Natural killer cell (primary cell): ENCODE data around the gene ASH1L. TPM values are rescaled to one million over a fixed set of nuclear protein-coding genes. Genes with fewer than 3 reads are reported as not detected.
"Not testable (repeated sequence)": the region's sequence is repeated elsewhere in the genome, so short reads cannot be mapped to it uniquely, and the experiment has no call there.

ENCODE experiments used
- ATAC-seq, 3 donors: fragments of 150-1000 bp in 2 of 3; fragments of 200-7000 bp in 1 of 3; cut with Tn5 transposase; 1 replicate in 1 of 3; 2 replicates in 2 of 3; pipeline ENCODE4 v1.10.0; 2021; ENCODE audit warnings: mild to moderate bottlenecking in 2 of 3, moderate library complexity in 2 of 3
- DNase-seq, 2 donors: peaks; one replicate each; pipeline versions ENCODE4 v3.0.0 to v3.0.0-alpha.2; 2013 to 2021; ENCODE audit warnings: mixed read lengths in 1 of 2
- H3K27ac ChIP-seq: one replicate; pipeline ENCODE4 v1.5.1; 2013; ENCODE audit warnings: mild to moderate bottlenecking, low read length
- H3K27me3 ChIP-seq: one replicate; pipeline ENCODE4 v1.6.1; 2013; ENCODE audit warnings: low read length; ENCODE audit not compliant: control insufficient read depth, insufficient read depth
- H3K36me3 ChIP-seq: one replicate; pipeline ENCODE4 v1.6.1; 2013; ENCODE audit warnings: low read length; ENCODE audit not compliant: control insufficient read depth, insufficient read depth
- H3K4me1 ChIP-seq: one replicate; pipeline ENCODE4 v1.6.1; 2013; ENCODE audit warnings: low read length; ENCODE audit not compliant: control insufficient read depth, insufficient read depth
- H3K4me3 ChIP-seq: one replicate; pipeline ENCODE4 v1.5.1; 2013; ENCODE audit warnings: low read length
- H3K9me3 ChIP-seq: one replicate; pipeline ENCODE4 v1.6.1; 2013; ENCODE audit warnings: low read length; ENCODE audit not compliant: control insufficient read depth, insufficient read depth
- H3K27ac Mint-ChIP-seq, 2 donors: one replicate each; pipeline ENCODE4 v1.8.0; 2022; ENCODE audit warnings: mild to moderate bottlenecking in 2 of 2, mixed read lengths in 2 of 2, moderate library complexity in 1 of 2
- H3K27me3 Mint-ChIP-seq, 2 donors: one replicate each; pipeline ENCODE4 v1.8.0; 2022; ENCODE audit warnings: low read depth in 2 of 2, mixed read lengths in 2 of 2
- H3K36me3 Mint-ChIP-seq: one replicate; pipeline ENCODE4 v1.8.0; 2022; ENCODE audit warnings: mixed read lengths
- H3K4me1 Mint-ChIP-seq, 2 donors: one replicate each; pipeline ENCODE4 v1.8.0; 2022; ENCODE audit warnings: mixed read lengths in 2 of 2
- H3K4me3 Mint-ChIP-seq: one replicate; pipeline ENCODE4 v1.8.0; 2022; ENCODE audit warnings: mild to moderate bottlenecking, moderate library complexity, mixed read lengths
- H3K9me3 Mint-ChIP-seq, 2 donors: one replicate each; pipeline ENCODE4 v1.8.0; 2022; ENCODE audit warnings: mixed read lengths in 2 of 2
- WGBS: methylation state at CpG from one replicate; pipeline ENCODE4 v1.1.7; 2013; ENCODE audit warnings: missing lambda C conversion rate; ENCODE audit not compliant: insufficient coverage; 5-methylcytosine and 5-hydroxymethylcytosine counted together
- intact Hi-C: fragments of 100-400 bp; cut with micrococcal nuclease; formaldehyde crosslinking; loops from one replicate; pipeline ENCODE4 v1.14.2; 2022
- total RNA-seq, 4 donors: library from RNA; stranded (reverse); fragments of 120-200 nt in 1 of 4; gene quantifications; one replicate each; pipeline versions ENCODE4 v1.2.3 to v1.2.4, GENCODE V29; 2013 to 2022
- TF ChIP-seq, protein P1 (sequence below): fragments of 200-600 bp; IDR thresholded peaks from one replicate; pipeline ENCODE4 v1.8.0; 2022; ENCODE audit warnings: antibody characterized with exemption

ASH1L gene
- total RNA-seq, 3 donors from 2014 or later (not counting 1 experiment from before 2014, with no cell fraction given) = 82.2 to 99.5 (median 91.9) TPM

DNA sequence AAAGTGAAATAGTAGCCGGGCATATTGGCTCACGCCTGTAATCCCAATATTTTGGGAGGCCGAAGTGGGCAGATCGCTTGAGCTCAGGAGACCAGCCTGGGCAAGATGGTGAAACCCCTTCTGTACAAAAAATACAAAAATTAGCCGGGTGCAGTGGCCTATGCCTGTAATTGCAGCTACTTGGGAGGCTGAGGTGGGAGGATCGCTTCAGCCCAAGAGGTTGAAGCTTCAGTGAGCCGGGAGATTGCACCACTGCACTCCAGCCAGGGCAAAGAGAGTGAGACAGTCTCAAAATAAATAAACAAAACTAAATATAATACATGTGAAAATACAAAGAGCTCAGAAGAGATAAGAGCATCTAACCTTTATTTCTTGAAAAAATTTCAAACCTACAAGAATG, 45.1 kb upstream of the ASH1L start:
- no peaks in the 10 kb centered on the region for H3K36me3 Mint-ChIP-seq
- peaks cover 4% of the 10 kb centered on the region for H3K36me3 ChIP-seq
- 93% methylated on average over 7 of the region's 7 CpGs for WGBS
- H3K9me3 ChIP-seq = no peaks in the 10 kb centered on the region
- DNase-seq (no peak), ATAC-seq (no peak)
- peaks cover 4% of the 10 kb centered on the region for H3K4me1 ChIP-seq
- TF ChIP-seq, protein P1, sequence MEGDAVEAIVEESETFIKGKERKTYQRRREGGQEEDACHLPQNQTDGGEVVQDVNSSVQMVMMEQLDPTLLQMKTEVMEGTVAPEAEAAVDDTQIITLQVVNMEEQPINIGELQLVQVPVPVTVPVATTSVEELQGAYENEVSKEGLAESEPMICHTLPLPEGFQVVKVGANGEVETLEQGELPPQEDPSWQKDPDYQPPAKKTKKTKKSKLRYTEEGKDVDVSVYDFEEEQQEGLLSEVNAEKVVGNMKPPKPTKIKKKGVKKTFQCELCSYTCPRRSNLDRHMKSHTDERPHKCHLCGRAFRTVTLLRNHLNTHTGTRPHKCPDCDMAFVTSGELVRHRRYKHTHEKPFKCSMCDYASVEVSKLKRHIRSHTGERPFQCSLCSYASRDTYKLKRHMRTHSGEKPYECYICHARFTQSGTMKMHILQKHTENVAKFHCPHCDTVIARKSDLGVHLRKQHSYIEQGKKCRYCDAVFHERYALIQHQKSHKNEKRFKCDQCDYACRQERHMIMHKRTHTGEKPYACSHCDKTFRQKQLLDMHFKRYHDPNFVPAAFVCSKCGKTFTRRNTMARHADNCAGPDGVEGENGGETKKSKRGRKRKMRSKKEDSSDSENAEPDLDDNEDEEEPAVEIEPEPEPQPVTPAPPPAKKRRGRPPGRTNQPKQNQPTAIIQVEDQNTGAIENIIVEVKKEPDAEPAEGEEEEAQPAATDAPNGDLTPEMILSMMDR = no peak
- intact Hi-C loops = no loop called here
- no peaks in the 10 kb centered on the region for H3K27me3 ChIP-seq
- H3K4me3 ChIP-seq = no peak overlapping the region
- H3K27ac ChIP-seq = no peak overlapping the region
- H3K27ac Mint-ChIP-seq = no peak overlapping the region
- H3K9me3 Mint-ChIP-seq = no peaks in the 10 kb centered on the region
- peak overlapping the region; percentile 50 for H3K4me3 Mint-ChIP-seq
- H3K4me1 Mint-ChIP-seq = peaks cover 8 to 9% of the 10 kb centered on the region in 2 donors
- no peaks in the 10 kb centered on the region for H3K27me3 Mint-ChIP-seq

DNA sequence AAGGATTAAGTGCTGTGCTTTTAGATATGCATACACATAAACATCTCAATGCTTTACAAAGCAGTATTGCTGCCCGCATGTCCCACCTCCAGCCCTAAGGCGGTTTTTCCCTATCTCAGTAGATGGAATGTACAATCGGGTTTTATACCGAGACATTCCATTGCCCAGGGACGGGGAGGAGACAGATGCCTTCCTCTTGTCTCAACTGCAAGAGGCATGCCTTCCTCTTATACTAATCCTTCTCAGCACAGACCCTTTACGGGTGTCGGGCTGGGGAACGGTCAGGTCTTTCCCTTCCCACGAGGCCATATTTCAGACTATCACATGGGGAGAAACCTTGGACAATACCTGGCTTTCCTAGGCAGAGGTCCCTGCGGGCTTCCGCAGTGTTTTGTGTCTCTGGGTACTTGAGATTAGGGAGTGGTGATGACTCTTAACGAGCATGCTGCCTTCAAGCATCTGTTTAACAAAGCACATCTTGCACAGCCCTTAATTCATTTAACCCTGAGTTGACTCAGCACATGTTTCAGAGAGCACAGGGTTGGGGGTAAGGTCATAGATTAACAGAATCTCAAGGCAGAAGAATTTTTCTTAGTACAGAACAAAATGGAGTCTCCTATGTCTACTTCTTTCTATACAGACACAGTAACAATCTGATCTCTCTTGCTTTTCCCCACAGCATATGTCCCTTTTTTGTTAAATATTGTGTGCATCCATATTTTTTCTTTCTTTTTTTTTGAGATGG, 37.4 kb upstream of the ASH1L start:
- 50% methylated on average over 2 of the region's 12 CpGs for WGBS
- intact Hi-C loops, H3K27me3 ChIP-seq, H3K4me1 Mint-ChIP-seq, DNase-seq, H3K27ac Mint-ChIP-seq, H3K36me3 ChIP-seq, H3K9me3 Mint-ChIP-seq, H3K27ac ChIP-seq, H3K36me3 Mint-ChIP-seq, H3K27me3 Mint-ChIP-seq, H3K9me3 ChIP-seq, H3K4me1 ChIP-seq, H3K4me3 ChIP-seq, ATAC-seq, H3K4me3 Mint-ChIP-seq: not testable (repeated sequence)

DNA sequence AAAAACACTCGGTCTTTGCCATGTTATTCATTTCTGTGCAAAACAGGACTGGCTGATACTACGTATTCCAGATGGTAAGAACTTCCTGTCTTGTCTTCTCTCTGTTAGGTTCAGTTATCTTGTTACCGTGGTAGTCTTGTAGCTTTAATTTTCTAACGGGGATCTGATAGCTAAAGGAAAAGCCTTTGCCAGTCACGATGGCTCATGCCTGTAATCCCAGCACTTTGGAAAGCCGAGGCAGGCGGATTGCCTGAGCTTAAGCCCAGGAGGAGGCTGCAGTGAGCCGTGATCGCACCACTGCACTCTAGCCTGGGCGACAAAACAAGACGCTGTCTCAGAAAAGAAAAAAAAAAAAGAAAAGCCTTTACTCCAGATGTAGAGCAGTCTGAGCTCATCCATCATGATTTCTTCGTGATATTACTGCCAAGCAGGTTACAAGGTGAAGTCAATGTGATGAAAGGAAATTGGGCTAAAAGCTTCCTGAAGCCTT, 36.3 kb upstream of the ASH1L start:
- Histone ChIP-seq H3K4me3 (no peak overlapping the region), H3K27ac (no peak overlapping the region), H3K27me3 (no peaks in the 10 kb centered on the region), H3K9me3 (no peaks in the 10 kb centered on the region), H3K36me3 (no peaks in the 10 kb centered on the region), H3K4me1 (peaks cover 3% of the 10 kb centered on the region)
- H3K27me3 Mint-ChIP-seq = no peaks in the 10 kb centered on the region
- H3K4me3 Mint-ChIP-seq = no peak overlapping the region
- ATAC-seq (peak in 1 of 3 donors; percentile 38), DNase-seq (peak in 1 of 2 donors; percentile 31)
- no peaks in the 10 kb centered on the region for H3K9me3 Mint-ChIP-seq
- WGBS = 50% methylated on average over 12 of the region's 12 CpGs
- no peaks in the 10 kb centered on the region for H3K36me3 Mint-ChIP-seq
- intact Hi-C loops = no loop called here
- H3K4me1 Mint-ChIP-seq = no peaks in the 10 kb centered on the region
- H3K27ac Mint-ChIP-seq = peak overlapping the region in 1 of 2 donors; percentile 27
- TF ChIP-seq, protein P1 = no peak

DNA sequence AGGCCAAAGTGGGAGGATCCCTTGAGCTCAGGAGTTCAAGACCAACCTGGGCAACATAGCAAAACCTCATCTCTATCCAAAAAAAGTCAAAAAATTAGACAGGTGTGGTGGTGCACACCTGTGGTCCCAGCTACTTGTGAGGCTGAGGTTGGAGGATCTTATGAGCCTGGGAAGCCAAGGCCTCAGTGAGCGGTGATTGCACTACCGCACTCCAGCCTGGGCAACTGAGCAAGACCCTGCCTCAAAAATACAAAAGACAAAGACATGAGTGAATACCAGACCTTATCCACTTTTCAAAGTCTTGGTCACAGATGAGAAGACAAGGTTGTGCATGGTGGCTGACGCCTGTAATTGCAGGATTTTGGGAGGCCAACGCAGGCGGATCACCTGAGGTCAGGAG, 34.3 kb upstream of the ASH1L start:
- Mint-ChIP-seq H3K27ac (no peak overlapping the region), H3K4me3 (no peak overlapping the region), H3K9me3 (no peaks in the 10 kb centered on the region), H3K27me3 (no peaks in the 10 kb centered on the region), H3K36me3 (no peaks in the 10 kb centered on the region), H3K4me1 (peaks cover 0 to 3% of the 10 kb centered on the region in 2 donors)
- H3K4me1 ChIP-seq = peaks cover 3% of the 10 kb centered on the region
- 96% methylated on average over 5 of the region's 5 CpGs for WGBS
- H3K27ac ChIP-seq = no peak overlapping the region
- no peaks in the 10 kb centered on the region for H3K9me3 ChIP-seq
- ATAC-seq (no peak), DNase-seq (no peak)
- no peak overlapping the region for H3K4me3 ChIP-seq
- H3K27me3 ChIP-seq = no peaks in the 10 kb centered on the region
- no peaks in the 10 kb centered on the region for H3K36me3 ChIP-seq
- intact Hi-C loops = no loop called here
- TF ChIP-seq, protein P1 = no peak

DNA sequence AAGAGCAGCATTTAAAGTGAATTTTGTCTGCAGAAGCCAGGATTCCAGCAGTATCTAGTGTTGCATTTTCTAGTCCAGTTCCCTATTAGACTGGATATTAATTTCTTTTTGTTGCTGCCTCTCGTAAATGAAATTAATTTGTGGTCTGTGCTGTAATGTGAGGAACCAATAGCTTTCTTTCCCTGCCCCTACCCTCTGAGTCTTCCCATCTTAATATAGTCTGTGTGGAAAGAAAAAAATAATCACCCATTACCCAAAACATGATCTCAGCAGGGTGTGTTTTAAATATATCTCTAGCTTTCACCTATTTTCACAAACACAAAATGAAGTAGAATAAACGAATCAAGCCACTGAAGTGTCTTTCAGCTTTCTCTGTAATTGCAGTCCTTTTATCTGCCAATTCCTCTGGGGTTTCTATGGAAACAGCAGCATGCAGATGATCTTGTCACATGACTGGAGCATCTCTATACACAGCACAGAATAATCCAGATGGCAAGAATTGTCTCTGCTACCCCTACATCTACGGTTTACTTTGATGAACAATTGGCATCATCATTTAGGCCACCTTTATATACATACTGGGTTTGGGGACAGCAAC, 33.4 kb upstream of the ASH1L start:
- H3K36me3 Mint-ChIP-seq, intact Hi-C loops, H3K36me3 ChIP-seq, H3K9me3 ChIP-seq, H3K27ac ChIP-seq, DNase-seq, H3K4me1 Mint-ChIP-seq, H3K27me3 ChIP-seq, H3K27me3 Mint-ChIP-seq, H3K4me3 Mint-ChIP-seq, H3K27ac Mint-ChIP-seq, ATAC-seq, H3K4me1 ChIP-seq, H3K4me3 ChIP-seq, H3K9me3 Mint-ChIP-seq: not testable (repeated sequence)
- WGBS = 77% methylated on average over 2 of the region's 3 CpGs
